CD8-positive, alpha-beta memory T cell (primary cell): ENCODE measurements around the gene C16orf87. TPM values are rescaled to one million over a fixed set of nuclear protein-coding genes. Genes with fewer than 3 reads are reported as not detected.

ENCODE experiments used
- CTCF ChIA-PET: fragments of 350-600 bp; sonication (Branson Sonifier 250); formaldehyde crosslinking; loops from one replicate; lab custom pipeline; 2021; ENCODE audit warnings: antibody characterized with exemption; lab: Charles Lee
- POLR2A ChIA-PET: fragments of 350-600 bp; sonication (Branson Sonifier 250); formaldehyde crosslinking; loops from one replicate; lab custom pipeline; 2021; ENCODE audit warnings: antibody characterized with exemption; lab: Charles Lee
- DNase-seq, 5 donors: peaks; one replicate each; pipeline versions ENCODE4 v3.0.0 to v3.0.0-alpha.2; 2020 to 2022; ENCODE audit warnings: mixed read lengths in 1 of 5
- H3K27ac ChIP-seq: one replicate; pipeline ENCODE4 v1.7.0; 2013; ENCODE audit warnings: low read depth, mild to moderate bottlenecking, low read length, moderate library complexity
- H3K27me3 ChIP-seq: 2 replicates; pipeline ENCODE4 v1.7.0; 2013; ENCODE audit warnings: low read length, mild to moderate bottlenecking; ENCODE audit not compliant: insufficient read depth, poor library complexity, severe bottlenecking
- H3K36me3 ChIP-seq: 2 replicates; pipeline ENCODE4 v1.7.0; 2013; ENCODE audit warnings: mild to moderate bottlenecking, low read length, moderate library complexity; ENCODE audit not compliant: insufficient read depth
- H3K4me1 ChIP-seq: 2 replicates; pipeline ENCODE4 v1.7.0; 2013; ENCODE audit warnings: mild to moderate bottlenecking, low read length, moderate library complexity; ENCODE audit not compliant: insufficient read depth
- H3K4me3 ChIP-seq: 2 replicates; pipeline ENCODE4 v1.7.0; 2013; ENCODE audit warnings: mild to moderate bottlenecking, low read length
- H3K9me3 ChIP-seq: 2 replicates; pipeline ENCODE4 v1.7.0; 2013; ENCODE audit warnings: mild to moderate bottlenecking, low read length
- H3K27ac Mint-ChIP-seq, 8 donors: one replicate each; pipeline ENCODE4 v1.8.0; 2020 to 2021; ENCODE audit warnings: mixed read lengths in 8 of 8, mild to moderate bottlenecking in 6 of 8, inconsistent platforms in 3 of 8, moderate library complexity in 3 of 8
- H3K27me3 Mint-ChIP-seq, 2 donors: one replicate each; pipeline ENCODE4 v1.8.0; 2020 to 2021; ENCODE audit warnings: mixed read lengths in 2 of 2, mild to moderate bottlenecking in 1 of 2, moderate library complexity in 1 of 2
- H3K36me3 Mint-ChIP-seq, 3 donors: one replicate each; pipeline ENCODE4 v1.8.0; 2020 to 2021; ENCODE audit warnings: mixed read lengths in 3 of 3, inconsistent platforms in 1 of 3, mild to moderate bottlenecking in 1 of 3
- H3K4me1 Mint-ChIP-seq, 3 donors: one replicate each; pipeline ENCODE4 v1.8.0; 2020 to 2021; ENCODE audit warnings: mixed read lengths in 3 of 3, inconsistent platforms in 1 of 3, mild to moderate bottlenecking in 1 of 3
- H3K4me3 Mint-ChIP-seq, 7 donors: one replicate each; pipeline ENCODE4 v1.8.0; 2020 to 2021; ENCODE audit warnings: mixed read lengths in 7 of 7, mild to moderate bottlenecking in 6 of 7, moderate library complexity in 4 of 7, inconsistent platforms in 2 of 7
- H3K9me3 Mint-ChIP-seq, 5 donors: one replicate each; pipeline ENCODE4 v1.8.0; 2020 to 2022; ENCODE audit warnings: mixed read lengths in 5 of 5, mild to moderate bottlenecking in 3 of 5, moderate library complexity in 2 of 5, inconsistent platforms in 1 of 5
- polyA plus RNA-seq: library from polyadenylated mRNA; unstranded; fragments of 300-500 nt; fragmentation: Illumina TruSeq; gene quantifications from one replicate; pipeline ENCODE4 v1.2.3, GENCODE V29; 2021
- total RNA-seq, 2 experiments: library from RNA; stranded (reverse); gene quantifications; one replicate each; pipeline ENCODE4 v1.2.3, GENCODE V29; 2021

Gene C16orf87
- total and polyA plus RNA-seq, 3 experiments from 2014 or later = 9.1 to 22.8 (median 22.6) TPM

DNA sequence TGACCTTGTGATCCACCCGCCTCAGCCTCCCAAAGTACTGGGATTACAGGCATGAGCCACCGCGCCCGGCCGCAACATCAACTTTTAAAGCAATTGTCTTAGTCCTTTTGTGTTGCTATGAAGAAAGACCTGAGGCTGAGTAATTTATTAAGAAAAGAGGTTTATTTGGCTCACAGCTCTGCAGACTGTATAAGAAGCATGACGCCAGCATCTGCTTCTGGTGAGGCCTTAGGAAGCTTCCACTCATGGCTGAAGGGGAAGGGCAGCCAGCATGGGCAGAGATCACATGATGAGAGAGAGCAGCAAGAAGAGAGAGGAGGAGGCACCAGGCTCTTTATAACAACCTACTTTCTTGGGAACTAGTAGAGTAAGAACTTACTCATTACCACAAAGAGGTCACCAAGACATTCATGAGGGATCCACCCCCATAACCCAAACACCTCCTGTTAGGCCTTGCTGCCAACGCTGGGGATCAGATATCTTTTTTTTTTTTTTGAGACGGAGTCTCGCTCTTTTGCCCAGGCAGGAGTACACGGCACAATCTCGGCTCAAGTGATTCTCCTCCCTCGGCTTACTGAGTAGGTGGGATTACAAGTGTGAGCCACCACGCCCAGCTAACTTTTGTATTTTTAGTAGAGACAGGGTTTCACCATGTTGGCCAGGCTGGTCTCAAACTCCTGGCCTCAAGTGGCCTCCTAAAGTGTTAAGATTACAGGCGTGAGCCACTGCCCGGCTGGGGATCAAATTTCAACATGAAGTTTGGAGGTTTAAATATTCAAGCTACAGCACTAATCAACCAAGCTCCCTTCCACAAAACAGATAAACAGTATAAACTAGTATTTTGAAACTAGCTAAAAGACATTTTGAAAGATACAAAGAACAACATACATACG, 31.8 kb upstream of the C16orf87 start:
- Histone ChIP-seq H3K4me1 (no peaks in the 10 kb centered on the region), H3K4me3 (no peak overlapping the region), H3K27me3 (no peaks in the 10 kb centered on the region), H3K9me3 (no peaks in the 10 kb centered on the region), H3K27ac (no peak overlapping the region), H3K36me3 (no peaks in the 10 kb centered on the region)
- peaks cover 5 to 9% (median 5%) of the 10 kb centered on the region in 3 donors for H3K4me1 Mint-ChIP-seq
- DNase-seq = no peak
- no peak overlapping the region for H3K4me3 Mint-ChIP-seq
- peaks cover 7% of the 10 kb centered on the region in 2 donors for H3K27me3 Mint-ChIP-seq
- no peaks in the 10 kb centered on the region for H3K9me3 Mint-ChIP-seq
- peak overlapping the region in 1 of 8 donors; percentile 10 for H3K27ac Mint-ChIP-seq
- POLR2A ChIA-PET = no interaction called here
- CTCF ChIA-PET = interaction anchor here (1.3 to 1.7 kb wide), 2 partner anchors 45 to 46 kb away, joined by 3 to 4 read pairs; no protein-coding TSS in a partner anchor
- H3K36me3 Mint-ChIP-seq = peaks cover 0 to 4% (median 3%) of the 10 kb centered on the region in 3 donors

GRCh38 chr16:46859719-46860152, 28.8 kb upstream of the C16orf87 start:
- Mint-ChIP-seq H3K9me3 (no peaks in the 10 kb centered on the region), H3K27ac (peak overlapping the region in 1 of 8 donors; percentile 73), H3K4me1 (peaks cover 5 to 9% (median 5%) of the 10 kb centered on the region in 3 donors), H3K36me3 (peaks cover 0 to 5% (median 0%) of the 10 kb centered on the region in 3 donors), H3K27me3 (peaks cover 0 to 7% of the 10 kb centered on the region in 2 donors), H3K4me3 (no peak overlapping the region)
- ChIA-PET CTCF (no interaction called here), POLR2A (interaction anchor here (0.6 kb wide), 1 partner anchor 39 kb away, joined by 3 read pairs; no protein-coding TSS in a partner anchor)
- Histone ChIP-seq H3K4me1 (no peaks in the 10 kb centered on the region), H3K36me3 (no peaks in the 10 kb centered on the region), H3K9me3 (no peaks in the 10 kb centered on the region), H3K4me3 (no peak overlapping the region), H3K27ac (no peak overlapping the region), H3K27me3 (no peaks in the 10 kb centered on the region)
- DNase-seq = no peak

DNA sequence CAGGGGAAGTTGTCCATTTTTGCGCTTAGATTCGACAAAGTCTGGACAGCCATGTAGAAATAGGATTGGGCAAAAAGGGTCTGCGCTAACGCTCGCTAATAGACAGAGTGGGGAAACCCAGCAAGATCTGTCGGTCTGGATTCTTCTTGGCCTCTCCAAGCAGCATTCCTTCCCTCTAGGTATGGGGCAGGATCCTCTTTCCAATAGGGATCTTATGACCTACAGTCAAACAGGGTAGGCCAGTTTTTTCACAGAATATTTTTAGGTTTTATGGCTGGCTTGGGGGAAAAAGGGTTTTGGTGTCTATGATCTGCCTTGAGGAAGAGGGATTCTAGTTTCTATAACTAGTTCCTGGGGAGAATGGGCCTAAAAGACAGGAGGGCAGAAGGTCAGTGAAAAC, 27.2 kb upstream of the C16orf87 start:
- Histone ChIP-seq H3K4me3 (no peak overlapping the region), H3K27me3 (no peaks in the 10 kb centered on the region), H3K4me1 (no peaks in the 10 kb centered on the region), H3K36me3 (no peaks in the 10 kb centered on the region), H3K27ac (no peak overlapping the region), H3K9me3 (no peaks in the 10 kb centered on the region)
- peaks cover 0 to 7% of the 10 kb centered on the region in 2 donors for H3K27me3 Mint-ChIP-seq
- H3K4me3 Mint-ChIP-seq = no peak overlapping the region
- H3K27ac Mint-ChIP-seq = no peak overlapping the region
- POLR2A ChIA-PET = no interaction called here
- no peaks in the 10 kb centered on the region for H3K9me3 Mint-ChIP-seq
- DNase-seq = no peak
- peaks cover 0 to 5% (median 0%) of the 10 kb centered on the region in 3 donors for H3K36me3 Mint-ChIP-seq
- H3K4me1 Mint-ChIP-seq = peaks cover 0 to 2% (median 0%) of the 10 kb centered on the region in 3 donors
- CTCF ChIA-PET = no interaction called here

- Histone ChIP-seq H3K27ac (no peak overlapping the region), H3K9me3 (no peaks in the 10 kb centered on the region), H3K36me3 (no peaks in the 10 kb centered on the region), H3K27me3 (no peaks in the 10 kb centered on the region), H3K4me3 (no peak overlapping the region), H3K4me1 (no peaks in the 10 kb centered on the region)
- H3K9me3 Mint-ChIP-seq = no peaks in the 10 kb centered on the region
- POLR2A ChIA-PET = no interaction called here
- no peak overlapping the region for H3K27ac Mint-ChIP-seq
- no peak overlapping the region for H3K4me3 Mint-ChIP-seq
- H3K27me3 Mint-ChIP-seq = peaks cover 0 to 7% of the 10 kb centered on the region in 2 donors
- H3K36me3 Mint-ChIP-seq = peaks cover 0 to 5% (median 0%) of the 10 kb centered on the region in 3 donors
- CTCF ChIA-PET = interaction anchor here (1.7 to 1.8 kb wide), 2 partner anchors 49 to 53 kb away, joined by 4 to 5 read pairs; no protein-coding TSS in a partner anchor
- no peaks in the 10 kb centered on the region for H3K4me1 Mint-ChIP-seq
- no peak for DNase-seq
These were observed 26.5 kb upstream of the C16orf87 start for GRCh38 chr16:46857368-46857945.

DNA sequence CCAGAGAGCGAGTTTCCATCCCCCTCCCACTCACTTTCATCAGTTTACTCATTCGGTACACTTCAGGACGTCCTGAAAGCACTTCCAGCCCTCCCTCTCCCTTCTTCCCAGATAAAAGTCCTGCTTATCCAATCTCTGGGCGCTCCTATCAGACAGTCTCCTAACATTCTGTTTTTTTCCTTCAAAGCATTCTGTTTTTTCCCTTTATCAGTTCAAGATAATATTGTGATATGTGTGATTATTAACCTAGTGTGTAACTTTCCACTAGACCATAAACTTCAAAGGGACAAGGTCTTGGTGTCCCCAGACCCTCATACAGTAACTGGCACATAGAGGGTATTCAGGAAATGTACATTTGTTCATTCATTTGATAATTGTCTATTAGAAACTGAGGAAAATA, 24.4 kb upstream of the C16orf87 start:
- H3K36me3 ChIP-seq = no peaks in the 10 kb centered on the region
- H3K27me3 Mint-ChIP-seq = peaks cover 0 to 4% of the 10 kb centered on the region in 2 donors
- ChIA-PET CTCF (interaction anchor here (5.3 kb wide), 1 partner anchor 53 kb away, joined by 44 read pairs; no protein-coding TSS in a partner anchor), POLR2A (no interaction called here)
- no peaks in the 10 kb centered on the region for H3K4me1 ChIP-seq
- H3K9me3 ChIP-seq = no peaks in the 10 kb centered on the region
- H3K36me3 Mint-ChIP-seq = peaks cover 0 to 2% (median 0%) of the 10 kb centered on the region in 3 donors
- no peaks in the 10 kb centered on the region for H3K27me3 ChIP-seq
- no peaks in the 10 kb centered on the region for H3K9me3 Mint-ChIP-seq
- DNase-seq = no peak
- H3K27ac Mint-ChIP-seq = no peak overlapping the region
- H3K4me3 Mint-ChIP-seq = no peak overlapping the region
- no peaks in the 10 kb centered on the region for H3K4me1 Mint-ChIP-seq
- H3K27ac ChIP-seq = no peak overlapping the region
- H3K4me3 ChIP-seq = no peak overlapping the region

- Mint-ChIP-seq H3K4me3 (no peak overlapping the region), H3K36me3 (peaks cover 0 to 2% (median 0%) of the 10 kb centered on the region in 3 donors), H3K4me1 (no peaks in the 10 kb centered on the region), H3K27me3 (peaks cover 0 to 4% of the 10 kb centered on the region in 2 donors), H3K9me3 (no peaks in the 10 kb centered on the region), H3K27ac (no peak overlapping the region)
- Histone ChIP-seq H3K27me3 (no peaks in the 10 kb centered on the region), H3K9me3 (no peaks in the 10 kb centered on the region), H3K4me1 (no peaks in the 10 kb centered on the region), H3K27ac (no peak overlapping the region), H3K36me3 (no peaks in the 10 kb centered on the region), H3K4me3 (no peak overlapping the region)
- ChIA-PET POLR2A (no interaction called here), CTCF (interaction anchor here (1.0 to 5.3 kb wide), 8 partner anchors 16 to 1310 kb away, joined by 3 to 44 read pairs (median 3); no protein-coding TSS in a partner anchor)
- DNase-seq = no peak
These were observed 23.9 kb upstream of the C16orf87 start for GRCh38 chr16:46854846-46855245.

GRCh38 chr16:46853713-46854443, 22.9 kb upstream of the C16orf87 start:
- CTCF ChIA-PET = interaction anchor here (1.0 to 5.3 kb wide), 12 partner anchors 9 to 1311 kb away, joined by 3 to 44 read pairs (median 3); partner anchors contain the start of gene GPT2
- no peaks in the 10 kb centered on the region for H3K9me3 ChIP-seq
- H3K9me3 Mint-ChIP-seq = no peaks in the 10 kb centered on the region
- no peak overlapping the region for H3K4me3 ChIP-seq
- no peak overlapping the region for H3K27ac ChIP-seq
- DNase-seq = peak; percentile 6 to 65 (median 30)
- H3K27me3 Mint-ChIP-seq = peaks cover 0 to 4% of the 10 kb centered on the region in 2 donors
- H3K4me1 Mint-ChIP-seq = no peaks in the 10 kb centered on the region
- peaks cover 0 to 2% (median 0%) of the 10 kb centered on the region in 3 donors for H3K36me3 Mint-ChIP-seq
- H3K4me3 Mint-ChIP-seq = no peak overlapping the region
- no peaks in the 10 kb centered on the region for H3K36me3 ChIP-seq
- H3K27ac Mint-ChIP-seq = no peak overlapping the region
- H3K27me3 ChIP-seq = no peaks in the 10 kb centered on the region
- no peaks in the 10 kb centered on the region for H3K4me1 ChIP-seq
- POLR2A ChIA-PET = no interaction called here
